CD4-positive, alpha-beta T cell (primary cell): ENCODE data around the gene DICER1. TPM values are rescaled to one million over a fixed set of nuclear protein-coding genes. Genes with fewer than 3 reads are reported as not detected.

Experiments used
- ATAC-seq: fragments of 200-7000 bp; cut with Tn5 transposase; one replicate; pipeline ENCODE4 v1.10.0; 2022; ENCODE audit warnings: mild to moderate bottlenecking; ENCODE audit not compliant: poor library complexity
- CTCF ChIA-PET: fragments of 350-600 bp; sonication (Branson Sonifier 250); formaldehyde crosslinking; loops from one replicate; lab custom pipeline; 2021; ENCODE audit warnings: antibody characterized with exemption, inconsistent platforms; lab: Charles Lee
- POLR2A ChIA-PET: fragments of 350-600 bp; sonication (Branson Sonifier 250); formaldehyde crosslinking; loops from one replicate; lab custom pipeline; 2021; ENCODE audit warnings: antibody characterized with exemption, inconsistent platforms; lab: Charles Lee
- DNase-seq, 14 experiments: peaks; one replicate each; pipeline ENCODE4 v3.0.0-alpha.2; 2013 to 2020; ENCODE audit warnings: mixed read lengths in 2 of 14
- H3K27ac ChIP-seq, 2 donors: one replicate each; pipeline versions ENCODE4 v1.5.1 to v1.7.0; 2013; ENCODE audit warnings: low read length in 2 of 2, low read depth in 1 of 2, mild to moderate bottlenecking in 1 of 2
- H3K27me3 ChIP-seq, 2 experiments: 1 replicate in 1 of 2; 2 replicates in 1 of 2; pipeline versions ENCODE4 v1.6.1 to v1.7.0; 2013; ENCODE audit warnings: low read length in 2 of 2, control low read depth in 1 of 2, mild to moderate bottlenecking in 1 of 2, moderate library complexity in 1 of 2; ENCODE audit not compliant: insufficient read depth in 2 of 2, control insufficient read depth in 1 of 2
- H3K36me3 ChIP-seq: one replicate; pipeline ENCODE4 v1.6.1; 2013; ENCODE audit warnings: low read length, control low read depth; ENCODE audit not compliant: insufficient read depth
- H3K4me1 ChIP-seq: one replicate; pipeline ENCODE4 v1.6.1; 2013; ENCODE audit warnings: low read length, control low read depth; ENCODE audit not compliant: insufficient read depth
- H3K4me3 ChIP-seq: one replicate; pipeline ENCODE4 v1.5.1; 2013; ENCODE audit warnings: mild to moderate bottlenecking, low read length, moderate library complexity
- H3K9me3 ChIP-seq, 2 experiments: 1 replicate in 1 of 2; 2 replicates in 1 of 2; pipeline versions ENCODE4 v1.6.1 to v1.7.0; 2013; ENCODE audit warnings: low read length in 2 of 2, mild to moderate bottlenecking in 2 of 2, control low read depth in 1 of 2, moderate library complexity in 1 of 2; ENCODE audit not compliant: control insufficient read depth in 1 of 2, insufficient read depth in 1 of 2
- H3K27ac Mint-ChIP-seq: one replicate; pipeline ENCODE4 v1.8.0; 2020; ENCODE audit warnings: mixed read lengths
- H3K27me3 Mint-ChIP-seq: one replicate; pipeline ENCODE4 v1.8.0; 2021; ENCODE audit warnings: mixed read lengths
- H3K36me3 Mint-ChIP-seq: one replicate; pipeline ENCODE4 v1.8.0; 2021; ENCODE audit warnings: low read depth, mixed read lengths
- H3K4me1 Mint-ChIP-seq: one replicate; pipeline ENCODE4 v1.8.0; 2021; ENCODE audit warnings: low read depth, mixed read lengths
- H3K4me3 Mint-ChIP-seq: one replicate; pipeline ENCODE4 v1.8.0; 2020; ENCODE audit warnings: mild to moderate bottlenecking, mixed read lengths
- H3K9me3 Mint-ChIP-seq: one replicate; pipeline ENCODE4 v1.8.0; 2020; ENCODE audit warnings: mixed read lengths
- intact Hi-C, 2 experiments: fragments of 100-400 bp; cut with DNase I in 1 of 2; cut with micrococcal nuclease in 1 of 2; formaldehyde crosslinking; loops; one replicate each; pipeline versions ENCODE4 v1.15.1 to v1.9.0; 2023 to 2025; cut with DNase I, micrococcal nuclease
- total RNA-seq, 174 experiments: library from RNA in 2 of 174; stranded (reverse) in 2 of 174; gene quantifications; one replicate each; pipeline ENCODE4 v1.2.3 and lab custom pipeline; 2021 to 2026
- TF ChIP-seq, protein P1 (sequence below): fragments of 200-600 bp; IDR thresholded peaks from one replicate; pipeline ENCODE4 v1.8.0; 2022; ENCODE audit warnings: antibody characterized with exemption, mild to moderate bottlenecking

DICER1 gene
- total RNA-seq, 2 experiments from 2014 or later: 53.7 to 66.0 TPM

GRCh38 chr14:95068080-95068479 is 89.2 kb downstream of the DICER1 start:
- Mint-ChIP-seq H3K27ac (no peak overlapping the region), H3K4me1 (no peaks in the 10 kb centered on the region)

DNA sequence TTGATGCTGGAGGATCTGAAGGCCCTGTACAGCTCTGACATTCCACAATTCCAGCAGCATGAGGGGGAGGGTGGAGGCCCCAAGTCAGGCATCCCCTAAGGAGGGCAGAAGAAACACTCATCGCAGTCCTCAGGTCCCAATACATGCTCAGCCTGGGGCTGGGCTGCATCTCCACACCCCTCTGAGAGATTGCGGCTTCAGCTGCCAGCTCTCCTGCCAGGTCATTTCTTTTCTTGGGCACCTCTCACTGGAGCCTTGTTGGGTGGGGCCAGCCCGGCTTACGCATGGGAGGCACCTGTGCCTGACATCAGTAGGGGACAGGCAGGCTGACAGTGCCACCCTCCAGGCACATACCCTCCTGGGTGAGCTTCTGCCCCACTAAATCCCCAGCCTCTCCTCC is 89.8 kb downstream of the DICER1 start:
- no peaks in the 10 kb centered on the region for H3K36me3 Mint-ChIP-seq
- Histone ChIP-seq H3K36me3 (no peaks in the 10 kb centered on the region), H3K27ac (no peak overlapping the region), H3K27me3 (peaks cover 5 to 11% of the 10 kb centered on the region in 2 experiments), H3K9me3 (peaks cover 0 to 4% of the 10 kb centered on the region in 2 experiments), H3K4me3 (no peak overlapping the region), H3K4me1 (no peaks in the 10 kb centered on the region)
- no peaks in the 10 kb centered on the region for H3K9me3 Mint-ChIP-seq
- ATAC-seq (no peak), DNase-seq (no peak)
- peaks cover 15% of the 10 kb centered on the region for H3K27me3 Mint-ChIP-seq
- intact Hi-C loops: no loop called here
- H3K4me1 Mint-ChIP-seq: no peaks in the 10 kb centered on the region
- ChIA-PET CTCF (no interaction called here), POLR2A (no interaction called here)
- no peak overlapping the region for H3K27ac Mint-ChIP-seq
- TF ChIP-seq, protein P1, sequence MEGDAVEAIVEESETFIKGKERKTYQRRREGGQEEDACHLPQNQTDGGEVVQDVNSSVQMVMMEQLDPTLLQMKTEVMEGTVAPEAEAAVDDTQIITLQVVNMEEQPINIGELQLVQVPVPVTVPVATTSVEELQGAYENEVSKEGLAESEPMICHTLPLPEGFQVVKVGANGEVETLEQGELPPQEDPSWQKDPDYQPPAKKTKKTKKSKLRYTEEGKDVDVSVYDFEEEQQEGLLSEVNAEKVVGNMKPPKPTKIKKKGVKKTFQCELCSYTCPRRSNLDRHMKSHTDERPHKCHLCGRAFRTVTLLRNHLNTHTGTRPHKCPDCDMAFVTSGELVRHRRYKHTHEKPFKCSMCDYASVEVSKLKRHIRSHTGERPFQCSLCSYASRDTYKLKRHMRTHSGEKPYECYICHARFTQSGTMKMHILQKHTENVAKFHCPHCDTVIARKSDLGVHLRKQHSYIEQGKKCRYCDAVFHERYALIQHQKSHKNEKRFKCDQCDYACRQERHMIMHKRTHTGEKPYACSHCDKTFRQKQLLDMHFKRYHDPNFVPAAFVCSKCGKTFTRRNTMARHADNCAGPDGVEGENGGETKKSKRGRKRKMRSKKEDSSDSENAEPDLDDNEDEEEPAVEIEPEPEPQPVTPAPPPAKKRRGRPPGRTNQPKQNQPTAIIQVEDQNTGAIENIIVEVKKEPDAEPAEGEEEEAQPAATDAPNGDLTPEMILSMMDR: no peak
- H3K4me3 Mint-ChIP-seq: no peak overlapping the region

More at GRCh38 chr14:95068080-95068479, 89.2 kb downstream of the DICER1 start:
- H3K27me3 ChIP-seq: peaks cover 5 to 11% of the 10 kb centered on the region in 2 experiments
- Mint-ChIP-seq H3K27me3 (peaks cover 16% of the 10 kb centered on the region), H3K4me3 (no peak overlapping the region), H3K9me3 (no peaks in the 10 kb centered on the region), H3K36me3 (no peaks in the 10 kb centered on the region)
- H3K27ac ChIP-seq: no peak overlapping the region
- TF ChIP-seq, protein P1: no peak
- H3K36me3 ChIP-seq: no peaks in the 10 kb centered on the region
- no peak for DNase-seq
- H3K4me1 ChIP-seq: no peaks in the 10 kb centered on the region
- H3K4me3 ChIP-seq: no peak overlapping the region
- POLR2A ChIA-PET: no interaction called here
- CTCF ChIA-PET: no interaction called here
- intact Hi-C loops: no loop called here
- peaks cover 0 to 4% of the 10 kb centered on the region in 2 experiments for H3K9me3 ChIP-seq
- ATAC-seq: no peak

- no peak overlapping the region for H3K27ac ChIP-seq
- H3K9me3 ChIP-seq: peaks cover 0 to 4% of the 10 kb centered on the region in 2 experiments
- no peak for DNase-seq
- Mint-ChIP-seq H3K27ac (no peak overlapping the region), H3K4me1 (no peaks in the 10 kb centered on the region), H3K36me3 (no peaks in the 10 kb centered on the region), H3K4me3 (no peak overlapping the region), H3K9me3 (no peaks in the 10 kb centered on the region), H3K27me3 (peaks cover 10% of the 10 kb centered on the region)
- no peaks in the 10 kb centered on the region for H3K4me1 ChIP-seq
- ChIA-PET POLR2A (no interaction called here), CTCF (no interaction called here)
- no peak overlapping the region for H3K4me3 ChIP-seq
- intact Hi-C loops: no loop called here
- ATAC-seq: no peak
- peaks cover 5 to 11% of the 10 kb centered on the region in 2 experiments for H3K27me3 ChIP-seq
- TF ChIP-seq, protein P1: no peak
- H3K36me3 ChIP-seq: no peaks in the 10 kb centered on the region
Observed at GRCh38 chr14:95066427-95066986, 90.8 kb downstream of the DICER1 start.
